Measurements from ENCODE around the gene FAIM2. TPM values are rescaled to one million over a fixed set of nuclear protein-coding genes. Genes with fewer than 3 reads are reported as not detected.

The FAIM2 gene
- total RNA-seq, 1 experiment from 2014 or later, result 0.22 TPM

- TF ChIP-seq, protein P1, sequence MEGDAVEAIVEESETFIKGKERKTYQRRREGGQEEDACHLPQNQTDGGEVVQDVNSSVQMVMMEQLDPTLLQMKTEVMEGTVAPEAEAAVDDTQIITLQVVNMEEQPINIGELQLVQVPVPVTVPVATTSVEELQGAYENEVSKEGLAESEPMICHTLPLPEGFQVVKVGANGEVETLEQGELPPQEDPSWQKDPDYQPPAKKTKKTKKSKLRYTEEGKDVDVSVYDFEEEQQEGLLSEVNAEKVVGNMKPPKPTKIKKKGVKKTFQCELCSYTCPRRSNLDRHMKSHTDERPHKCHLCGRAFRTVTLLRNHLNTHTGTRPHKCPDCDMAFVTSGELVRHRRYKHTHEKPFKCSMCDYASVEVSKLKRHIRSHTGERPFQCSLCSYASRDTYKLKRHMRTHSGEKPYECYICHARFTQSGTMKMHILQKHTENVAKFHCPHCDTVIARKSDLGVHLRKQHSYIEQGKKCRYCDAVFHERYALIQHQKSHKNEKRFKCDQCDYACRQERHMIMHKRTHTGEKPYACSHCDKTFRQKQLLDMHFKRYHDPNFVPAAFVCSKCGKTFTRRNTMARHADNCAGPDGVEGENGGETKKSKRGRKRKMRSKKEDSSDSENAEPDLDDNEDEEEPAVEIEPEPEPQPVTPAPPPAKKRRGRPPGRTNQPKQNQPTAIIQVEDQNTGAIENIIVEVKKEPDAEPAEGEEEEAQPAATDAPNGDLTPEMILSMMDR (IDR thresholded peaks at IDR 0.05), result no peak
- TF ChIP-seq FOXK1 (CRISPR knock-in tag; IDR thresholded peaks at IDR 0.05) (peak; percentile 85), TP53 (CRISPR knock-in tag; IDR thresholded peaks at IDR 0.05) (peak; percentile 79; the same call in 1 of the 2 replicates), TCF7 (CRISPR knock-in tag; IDR thresholded peaks at IDR 0.05; ENCODE audit: low read depth) (no peak), ZNF138 (CRISPR knock-in tag; conservative IDR thresholded peaks at IDR 0.05) (peak; percentile 73; the same call in 1 of the 2 replicates), SP1 (CRISPR knock-in tag; conservative IDR thresholded peaks at IDR 0.05) (peak; percentile 77; the same call in 1 of the 2 replicates), HMGA2 (CRISPR knock-in tag; IDR thresholded peaks at IDR 0.05) (no peak), JAZF1 (CRISPR knock-in tag; IDR thresholded peaks at IDR 0.05) (no peak), EMX1 (CRISPR knock-in tag; IDR thresholded peaks at IDR 0.05) (no peak), CREM (CRISPR knock-in tag; IDR thresholded peaks at IDR 0.05) (no peak), HMGXB4 (CRISPR knock-in tag; IDR thresholded peaks at IDR 0.05) (0 out of 2 replicates have a peak, but pooled peaks have one; percentile 35), ZNF416 (CRISPR knock-in tag; IDR thresholded peaks at IDR 0.05) (no peak), ZNF671 (CRISPR knock-in tag; IDR thresholded peaks at IDR 0.05) (no peak), KAT7 (CRISPR knock-in tag; IDR thresholded peaks at IDR 0.05; ENCODE audit: borderline replicate concordance) (no peak; the same call in 1 of the 2 replicates), TEAD1 (CRISPR knock-in tag; IDR thresholded peaks at IDR 0.05) (peak; percentile 84; the same call in 1 of the 2 replicates), MXD4 (CRISPR knock-in tag; IDR thresholded peaks at IDR 0.05; ENCODE audit: borderline replicate concordance) (no peak), SOX15 (CRISPR knock-in tag; IDR thresholded peaks at IDR 0.05) (no peak), NFE2L1 (CRISPR knock-in tag; IDR thresholded peaks at IDR 0.05) (peak; percentile 89)
- TF ChIP-seq, protein P2, sequence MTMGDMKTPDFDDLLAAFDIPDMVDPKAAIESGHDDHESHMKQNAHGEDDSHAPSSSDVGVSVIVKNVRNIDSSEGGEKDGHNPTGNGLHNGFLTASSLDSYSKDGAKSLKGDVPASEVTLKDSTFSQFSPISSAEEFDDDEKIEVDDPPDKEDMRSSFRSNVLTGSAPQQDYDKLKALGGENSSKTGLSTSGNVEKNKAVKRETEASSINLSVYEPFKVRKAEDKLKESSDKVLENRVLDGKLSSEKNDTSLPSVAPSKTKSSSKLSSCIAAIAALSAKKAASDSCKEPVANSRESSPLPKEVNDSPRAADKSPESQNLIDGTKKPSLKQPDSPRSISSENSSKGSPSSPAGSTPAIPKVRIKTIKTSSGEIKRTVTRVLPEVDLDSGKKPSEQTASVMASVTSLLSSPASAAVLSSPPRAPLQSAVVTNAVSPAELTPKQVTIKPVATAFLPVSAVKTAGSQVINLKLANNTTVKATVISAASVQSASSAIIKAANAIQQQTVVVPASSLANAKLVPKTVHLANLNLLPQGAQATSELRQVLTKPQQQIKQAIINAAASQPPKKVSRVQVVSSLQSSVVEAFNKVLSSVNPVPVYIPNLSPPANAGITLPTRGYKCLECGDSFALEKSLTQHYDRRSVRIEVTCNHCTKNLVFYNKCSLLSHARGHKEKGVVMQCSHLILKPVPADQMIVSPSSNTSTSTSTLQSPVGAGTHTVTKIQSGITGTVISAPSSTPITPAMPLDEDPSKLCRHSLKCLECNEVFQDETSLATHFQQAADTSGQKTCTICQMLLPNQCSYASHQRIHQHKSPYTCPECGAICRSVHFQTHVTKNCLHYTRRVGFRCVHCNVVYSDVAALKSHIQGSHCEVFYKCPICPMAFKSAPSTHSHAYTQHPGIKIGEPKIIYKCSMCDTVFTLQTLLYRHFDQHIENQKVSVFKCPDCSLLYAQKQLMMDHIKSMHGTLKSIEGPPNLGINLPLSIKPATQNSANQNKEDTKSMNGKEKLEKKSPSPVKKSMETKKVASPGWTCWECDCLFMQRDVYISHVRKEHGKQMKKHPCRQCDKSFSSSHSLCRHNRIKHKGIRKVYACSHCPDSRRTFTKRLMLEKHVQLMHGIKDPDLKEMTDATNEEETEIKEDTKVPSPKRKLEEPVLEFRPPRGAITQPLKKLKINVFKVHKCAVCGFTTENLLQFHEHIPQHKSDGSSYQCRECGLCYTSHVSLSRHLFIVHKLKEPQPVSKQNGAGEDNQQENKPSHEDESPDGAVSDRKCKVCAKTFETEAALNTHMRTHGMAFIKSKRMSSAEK (CRISPR knock-in tag; IDR thresholded peaks at IDR 0.05; ENCODE audit: borderline replicate concordance), result no peak
- TF ChIP-seq, protein P3, sequence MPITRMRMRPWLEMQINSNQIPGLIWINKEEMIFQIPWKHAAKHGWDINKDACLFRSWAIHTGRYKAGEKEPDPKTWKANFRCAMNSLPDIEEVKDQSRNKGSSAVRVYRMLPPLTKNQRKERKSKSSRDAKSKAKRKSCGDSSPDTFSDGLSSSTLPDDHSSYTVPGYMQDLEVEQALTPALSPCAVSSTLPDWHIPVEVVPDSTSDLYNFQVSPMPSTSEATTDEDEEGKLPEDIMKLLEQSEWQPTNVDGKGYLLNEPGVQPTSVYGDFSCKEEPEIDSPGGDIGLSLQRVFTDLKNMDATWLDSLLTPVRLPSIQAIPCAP (CRISPR knock-in tag; IDR thresholded peaks at IDR 0.05), result no peak
- TF ChIP-seq, protein P4, sequence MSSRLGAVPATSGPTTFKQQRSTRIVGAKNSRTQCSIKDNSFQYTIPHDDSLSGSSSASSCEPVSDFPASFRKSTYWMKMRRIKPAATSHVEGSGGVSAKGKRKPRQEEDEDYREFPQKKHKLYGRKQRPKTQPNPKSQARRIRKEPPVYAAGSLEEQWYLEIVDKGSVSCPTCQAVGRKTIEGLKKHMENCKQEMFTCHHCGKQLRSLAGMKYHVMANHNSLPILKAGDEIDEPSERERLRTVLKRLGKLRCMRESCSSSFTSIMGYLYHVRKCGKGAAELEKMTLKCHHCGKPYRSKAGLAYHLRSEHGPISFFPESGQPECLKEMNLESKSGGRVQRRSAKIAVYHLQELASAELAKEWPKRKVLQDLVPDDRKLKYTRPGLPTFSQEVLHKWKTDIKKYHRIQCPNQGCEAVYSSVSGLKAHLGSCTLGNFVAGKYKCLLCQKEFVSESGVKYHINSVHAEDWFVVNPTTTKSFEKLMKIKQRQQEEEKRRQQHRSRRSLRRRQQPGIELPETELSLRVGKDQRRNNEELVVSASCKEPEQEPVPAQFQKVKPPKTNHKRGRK (CRISPR knock-in tag; IDR thresholded peaks at IDR 0.05; ENCODE audit: borderline replicate concordance), result no peak
- TF ChIP-seq, protein P5, sequence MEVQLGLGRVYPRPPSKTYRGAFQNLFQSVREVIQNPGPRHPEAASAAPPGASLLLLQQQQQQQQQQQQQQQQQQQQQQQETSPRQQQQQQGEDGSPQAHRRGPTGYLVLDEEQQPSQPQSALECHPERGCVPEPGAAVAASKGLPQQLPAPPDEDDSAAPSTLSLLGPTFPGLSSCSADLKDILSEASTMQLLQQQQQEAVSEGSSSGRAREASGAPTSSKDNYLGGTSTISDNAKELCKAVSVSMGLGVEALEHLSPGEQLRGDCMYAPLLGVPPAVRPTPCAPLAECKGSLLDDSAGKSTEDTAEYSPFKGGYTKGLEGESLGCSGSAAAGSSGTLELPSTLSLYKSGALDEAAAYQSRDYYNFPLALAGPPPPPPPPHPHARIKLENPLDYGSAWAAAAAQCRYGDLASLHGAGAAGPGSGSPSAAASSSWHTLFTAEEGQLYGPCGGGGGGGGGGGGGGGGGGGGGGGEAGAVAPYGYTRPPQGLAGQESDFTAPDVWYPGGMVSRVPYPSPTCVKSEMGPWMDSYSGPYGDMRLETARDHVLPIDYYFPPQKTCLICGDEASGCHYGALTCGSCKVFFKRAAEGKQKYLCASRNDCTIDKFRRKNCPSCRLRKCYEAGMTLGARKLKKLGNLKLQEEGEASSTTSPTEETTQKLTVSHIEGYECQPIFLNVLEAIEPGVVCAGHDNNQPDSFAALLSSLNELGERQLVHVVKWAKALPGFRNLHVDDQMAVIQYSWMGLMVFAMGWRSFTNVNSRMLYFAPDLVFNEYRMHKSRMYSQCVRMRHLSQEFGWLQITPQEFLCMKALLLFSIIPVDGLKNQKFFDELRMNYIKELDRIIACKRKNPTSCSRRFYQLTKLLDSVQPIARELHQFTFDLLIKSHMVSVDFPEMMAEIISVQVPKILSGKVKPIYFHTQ (CRISPR knock-in tag; IDR thresholded peaks at IDR 0.05), result no peak
- TF ChIP-seq, protein P6, sequence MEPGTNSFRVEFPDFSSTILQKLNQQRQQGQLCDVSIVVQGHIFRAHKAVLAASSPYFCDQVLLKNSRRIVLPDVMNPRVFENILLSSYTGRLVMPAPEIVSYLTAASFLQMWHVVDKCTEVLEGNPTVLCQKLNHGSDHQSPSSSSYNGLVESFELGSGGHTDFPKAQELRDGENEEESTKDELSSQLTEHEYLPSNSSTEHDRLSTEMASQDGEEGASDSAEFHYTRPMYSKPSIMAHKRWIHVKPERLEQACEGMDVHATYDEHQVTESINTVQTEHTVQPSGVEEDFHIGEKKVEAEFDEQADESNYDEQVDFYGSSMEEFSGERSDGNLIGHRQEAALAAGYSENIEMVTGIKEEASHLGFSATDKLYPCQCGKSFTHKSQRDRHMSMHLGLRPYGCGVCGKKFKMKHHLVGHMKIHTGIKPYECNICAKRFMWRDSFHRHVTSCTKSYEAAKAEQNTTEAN (CRISPR knock-in tag; IDR thresholded peaks at IDR 0.05), result no peak
Measured at GRCh38 chr12:49842519-49843352, 61.0 kb downstream of the FAIM2 start, which contains the start of gene BCDIN3D (continued).
